Fibroblast of lung (primary cell): ENCODE measurements around the gene SESN1. TPM values are rescaled to one million over a fixed set of nuclear protein-coding genes. Genes with fewer than 3 reads are reported as not detected.

Experiments used
- DNase-seq, 2 donors: peaks; one replicate each; pipeline versions ENCODE4 v3.0.0 to v3.0.0-alpha.2; 2010; ENCODE audit warnings: low read depth in 2 of 2
- H2AFZ ChIP-seq: 2 replicates; pipeline ENCODE4 v1.5.1; 2012; ENCODE audit warnings: low read length, control low read depth, inconsistent platforms
- H3K27ac ChIP-seq: 2 replicates; pipeline ENCODE4 v1.5.1; 2011; ENCODE audit warnings: low read length, control low read depth; ENCODE audit not compliant: insufficient read depth
- H3K27me3 ChIP-seq: 2 replicates; pipeline ENCODE4 v1.5.1; 2011; ENCODE audit warnings: mild to moderate bottlenecking, low read length; ENCODE audit not compliant: control insufficient read depth, insufficient read depth
- H3K36me3 ChIP-seq: 2 replicates; pipeline ENCODE4 v1.5.1; 2011; ENCODE audit warnings: low read length; ENCODE audit not compliant: control insufficient read depth, insufficient read depth
- H3K4me1 ChIP-seq: 2 replicates; pipeline ENCODE4 v1.5.1; 2011; ENCODE audit warnings: low read length; ENCODE audit not compliant: control insufficient read depth, insufficient read depth; ENCODE audit errors: extremely low read depth
- H3K4me2 ChIP-seq: 2 replicates; pipeline ENCODE4 v1.5.1; 2011; ENCODE audit warnings: low read length, control low read depth; ENCODE audit not compliant: insufficient read depth; ENCODE audit errors: extremely low read depth
- H3K4me3 ChIP-seq, 4 experiments: fragments of 200-600 bp in 1 of 4; sonication (generic) in 1 of 4; replicated peaks in 1 of 4; 2 replicates each; pipeline ENCODE4 v1.5.1; 2011 to 2016; ENCODE audit warnings: low read length in 4 of 4, low read depth in 3 of 4, mild to moderate bottlenecking in 3 of 4, control low read depth in 2 of 4, inconsistent platforms in 1 of 4, mixed read lengths in 1 of 4; ENCODE audit not compliant: insufficient read depth in 1 of 4; ENCODE audit errors: control extremely low read depth in 1 of 4
- H3K79me2 ChIP-seq: 2 replicates; pipeline ENCODE4 v1.5.1; 2012; ENCODE audit warnings: mild to moderate bottlenecking, low read length, inconsistent platforms; ENCODE audit not compliant: control insufficient read depth, insufficient read depth
- H3K9ac ChIP-seq: 2 replicates; pipeline ENCODE4 v1.5.1; 2011; ENCODE audit warnings: mild to moderate bottlenecking, low read length, control low read depth; ENCODE audit not compliant: insufficient read depth
- H3K9me3 ChIP-seq: 2 replicates; pipeline ENCODE4 v1.5.1; 2012; ENCODE audit warnings: low read depth, low read length; ENCODE audit not compliant: control insufficient read depth, insufficient read depth
- H4K20me1 ChIP-seq: 2 replicates; pipeline ENCODE4 v1.5.1; 2011; ENCODE audit warnings: low read length; ENCODE audit not compliant: control insufficient read depth, insufficient read depth; ENCODE audit errors: extremely low read depth
- EZH2 ChIP-seq: IDR thresholded peaks from 2 replicates; pipeline ENCODE4 v1.5.1; 2012; ENCODE audit warnings: low read length, control low read depth, mild to moderate bottlenecking; ENCODE audit errors: missing control alignments
- polyA plus RNA-seq, 2 donors: library from polyadenylated mRNA; depleted of rRNA in 1 of 2; stranded (reverse) in 1 of 2; unstranded in 1 of 2; fragments of >200 nt; gene quantifications; 2 replicates each; pipeline ENCODE4 v1.2.1, GENCODE V29; 2011 to 2012; ENCODE audit warnings: missing spikeins in 1 of 2
- total RNA-seq: library from RNA; depleted of rRNA; stranded (reverse); fragments of >200 nt; gene quantifications from 2 replicates; pipeline ENCODE4 v1.2.1, GENCODE V29; 2014
- TF ChIP-seq, protein P1 (sequence below), 2 donors: IDR thresholded peaks in 1 of 2; conservative IDR thresholded peaks in 1 of 2; 1 replicate in 1 of 2; 2 replicates in 1 of 2; pipeline ENCODE4 v1.5.1; 2011 to 2012; ENCODE audit warnings: low read length in 2 of 2, control low read depth in 1 of 2, inconsistent platforms in 1 of 2, low read depth in 1 of 2, mild to moderate bottlenecking in 1 of 2

SESN1 gene
- total and polyA plus RNA-seq, 2 donors (not counting 1 experiment from before 2014, with no cell fraction given), result 16.7 to 34.5 TPM

DNA sequence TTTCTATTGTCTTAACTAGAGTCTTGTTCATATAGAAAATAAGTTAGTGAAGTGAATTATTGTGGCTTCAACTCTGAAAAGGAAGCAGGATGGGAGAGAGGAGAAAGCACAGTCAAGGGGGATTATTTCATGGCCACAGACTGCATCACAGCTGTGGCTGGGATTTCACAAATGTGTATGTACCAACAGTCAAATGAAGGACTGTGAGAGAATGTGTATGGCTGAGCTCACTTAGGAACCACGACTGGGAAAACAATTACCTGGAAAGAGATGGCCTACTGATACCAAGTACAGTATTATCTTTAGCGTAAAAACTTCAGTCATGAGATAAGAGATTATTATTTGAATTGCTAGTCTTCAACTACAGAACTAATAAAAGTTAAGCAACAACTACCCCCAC lies 54.9 kb downstream of the SESN1 start:
- H3K4me1 ChIP-seq, result no peaks in the 10 kb centered on the region
- DNase-seq, result no peak
- TF ChIP-seq EZH2, result no peak
- TF ChIP-seq, protein P1, sequence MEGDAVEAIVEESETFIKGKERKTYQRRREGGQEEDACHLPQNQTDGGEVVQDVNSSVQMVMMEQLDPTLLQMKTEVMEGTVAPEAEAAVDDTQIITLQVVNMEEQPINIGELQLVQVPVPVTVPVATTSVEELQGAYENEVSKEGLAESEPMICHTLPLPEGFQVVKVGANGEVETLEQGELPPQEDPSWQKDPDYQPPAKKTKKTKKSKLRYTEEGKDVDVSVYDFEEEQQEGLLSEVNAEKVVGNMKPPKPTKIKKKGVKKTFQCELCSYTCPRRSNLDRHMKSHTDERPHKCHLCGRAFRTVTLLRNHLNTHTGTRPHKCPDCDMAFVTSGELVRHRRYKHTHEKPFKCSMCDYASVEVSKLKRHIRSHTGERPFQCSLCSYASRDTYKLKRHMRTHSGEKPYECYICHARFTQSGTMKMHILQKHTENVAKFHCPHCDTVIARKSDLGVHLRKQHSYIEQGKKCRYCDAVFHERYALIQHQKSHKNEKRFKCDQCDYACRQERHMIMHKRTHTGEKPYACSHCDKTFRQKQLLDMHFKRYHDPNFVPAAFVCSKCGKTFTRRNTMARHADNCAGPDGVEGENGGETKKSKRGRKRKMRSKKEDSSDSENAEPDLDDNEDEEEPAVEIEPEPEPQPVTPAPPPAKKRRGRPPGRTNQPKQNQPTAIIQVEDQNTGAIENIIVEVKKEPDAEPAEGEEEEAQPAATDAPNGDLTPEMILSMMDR (conservative IDR thresholded peaks at IDR 0.05 in 1 of 2, IDR thresholded peaks at IDR 0.05 in 1 of 2; ENCODE audit: low read depth in 1 of 2, low read length in 2 of 2), result no peak
- no peaks in the 10 kb centered on the region for H4K20me1 ChIP-seq
- H3K36me3 ChIP-seq, result no peaks in the 10 kb centered on the region
- no peak overlapping the region for H3K27ac ChIP-seq
- H3K27me3 ChIP-seq, result no peaks in the 10 kb centered on the region
- H3K9ac ChIP-seq, result no peak overlapping the region
- H3K79me2 ChIP-seq, result no peaks in the 10 kb centered on the region
- no peak overlapping the region for H3K4me2 ChIP-seq
- H3K4me3 ChIP-seq, result no peak overlapping the region
- H3K9me3 ChIP-seq, result no peaks in the 10 kb centered on the region
- no peak overlapping the region for H2AFZ ChIP-seq

- DNase-seq, result no peak
- no peak overlapping the region for H3K27ac ChIP-seq
- H3K9ac ChIP-seq, result no peak overlapping the region
- H3K27me3 ChIP-seq, result no peaks in the 10 kb centered on the region
- no peaks in the 10 kb centered on the region for H3K4me1 ChIP-seq
- no peak for TF ChIP-seq EZH2
- TF ChIP-seq, protein P1 (conservative IDR thresholded peaks at IDR 0.05 in 1 of 2, IDR thresholded peaks at IDR 0.05 in 1 of 2; ENCODE audit: low read depth in 1 of 2, low read length in 2 of 2), result no peak
- H3K79me2 ChIP-seq, result no peaks in the 10 kb centered on the region
- H4K20me1 ChIP-seq, result no peaks in the 10 kb centered on the region
- H3K36me3 ChIP-seq, result no peaks in the 10 kb centered on the region
- no peak overlapping the region for H2AFZ ChIP-seq
- H3K4me3 ChIP-seq, result no peak overlapping the region
- H3K4me2 ChIP-seq, result no peak overlapping the region
- H3K9me3 ChIP-seq, result no peaks in the 10 kb centered on the region
Measured at GRCh38 chr6:109038837-109039398, 55.7 kb downstream of the SESN1 start.

GRCh38 chr6:109036574-109037294 lies 57.9 kb downstream of the SESN1 start:
- no peaks in the 10 kb centered on the region for H3K4me1 ChIP-seq
- H3K27me3 ChIP-seq, result no peaks in the 10 kb centered on the region
- H2AFZ ChIP-seq, result no peak overlapping the region
- H3K4me3 ChIP-seq, result no peak overlapping the region
- H4K20me1 ChIP-seq, result no peaks in the 10 kb centered on the region
- H3K79me2 ChIP-seq, result no peaks in the 10 kb centered on the region
- H3K36me3 ChIP-seq, result no peaks in the 10 kb centered on the region
- H3K27ac ChIP-seq, result no peak overlapping the region
- H3K9me3 ChIP-seq, result no peaks in the 10 kb centered on the region
- TF ChIP-seq EZH2, result no peak
- TF ChIP-seq, protein P1 (conservative IDR thresholded peaks at IDR 0.05 in 1 of 2, IDR thresholded peaks at IDR 0.05 in 1 of 2; ENCODE audit: low read depth in 1 of 2, low read length in 2 of 2), result no peak
- H3K4me2 ChIP-seq, result no peak overlapping the region
- no peak overlapping the region for H3K9ac ChIP-seq
- no peak for DNase-seq
